ENCODE measurements around the gene AKTIP.

AKTIP gene

DNA sequence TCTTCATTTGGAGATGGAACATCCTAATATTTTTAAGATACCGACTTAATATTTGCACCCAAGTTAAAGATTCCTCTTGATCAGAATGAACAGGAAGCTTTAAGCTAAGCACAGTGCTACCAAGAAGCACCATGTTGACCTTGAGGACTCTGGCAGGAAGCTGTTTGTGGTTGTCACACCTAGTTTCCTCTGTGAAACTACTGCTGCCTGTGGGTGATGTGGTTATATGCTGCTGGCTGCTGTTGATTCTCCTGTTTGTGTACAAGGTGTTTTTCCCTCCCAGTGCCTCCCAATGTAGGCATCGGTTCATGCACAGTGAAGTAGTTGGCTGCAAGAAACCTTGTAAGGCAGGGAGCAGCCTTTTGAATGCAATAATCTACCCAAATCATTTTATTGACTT is 45.3 kb downstream of the AKTIP start:
- DNase-seq (ENCODE audit: low read depth), result no peak
- in situ Hi-C loops (cut with HindIII; ENCODE audit: low sequenced_read_pairs), result no loop called here
- TF ChIP-seq, protein P1, sequence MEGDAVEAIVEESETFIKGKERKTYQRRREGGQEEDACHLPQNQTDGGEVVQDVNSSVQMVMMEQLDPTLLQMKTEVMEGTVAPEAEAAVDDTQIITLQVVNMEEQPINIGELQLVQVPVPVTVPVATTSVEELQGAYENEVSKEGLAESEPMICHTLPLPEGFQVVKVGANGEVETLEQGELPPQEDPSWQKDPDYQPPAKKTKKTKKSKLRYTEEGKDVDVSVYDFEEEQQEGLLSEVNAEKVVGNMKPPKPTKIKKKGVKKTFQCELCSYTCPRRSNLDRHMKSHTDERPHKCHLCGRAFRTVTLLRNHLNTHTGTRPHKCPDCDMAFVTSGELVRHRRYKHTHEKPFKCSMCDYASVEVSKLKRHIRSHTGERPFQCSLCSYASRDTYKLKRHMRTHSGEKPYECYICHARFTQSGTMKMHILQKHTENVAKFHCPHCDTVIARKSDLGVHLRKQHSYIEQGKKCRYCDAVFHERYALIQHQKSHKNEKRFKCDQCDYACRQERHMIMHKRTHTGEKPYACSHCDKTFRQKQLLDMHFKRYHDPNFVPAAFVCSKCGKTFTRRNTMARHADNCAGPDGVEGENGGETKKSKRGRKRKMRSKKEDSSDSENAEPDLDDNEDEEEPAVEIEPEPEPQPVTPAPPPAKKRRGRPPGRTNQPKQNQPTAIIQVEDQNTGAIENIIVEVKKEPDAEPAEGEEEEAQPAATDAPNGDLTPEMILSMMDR (IDR thresholded peaks at IDR 0.05; ENCODE audit: low read depth, low read length, missing control alignments), result no peak
- no peak overlapping the region for H3K4me3 ChIP-seq (ENCODE audit: low read depth, low read length)

DNA sequence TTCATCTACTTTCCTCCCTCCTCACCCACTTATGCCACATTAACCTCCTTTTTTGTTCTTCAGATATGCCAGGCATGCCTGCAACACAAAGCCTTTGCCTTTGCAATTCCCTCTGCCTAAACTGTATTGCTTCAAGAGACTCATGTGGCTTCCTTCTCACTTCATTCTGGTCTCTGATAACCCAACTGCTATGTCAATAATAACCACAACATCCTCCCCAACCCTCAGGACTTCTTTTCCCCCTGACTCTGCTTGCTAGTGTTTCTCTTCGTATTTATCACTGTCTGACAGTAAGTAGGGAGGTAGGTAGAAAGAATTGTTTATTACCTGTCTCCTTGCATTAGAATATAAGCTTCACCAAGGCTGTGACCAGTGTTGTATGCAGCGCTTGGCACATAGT is 46.4 kb downstream of the AKTIP start:
- H3K4me3 ChIP-seq (ENCODE audit: low read depth, low read length), result no peak overlapping the region
- no peak for DNase-seq (ENCODE audit: low read depth)

DNA sequence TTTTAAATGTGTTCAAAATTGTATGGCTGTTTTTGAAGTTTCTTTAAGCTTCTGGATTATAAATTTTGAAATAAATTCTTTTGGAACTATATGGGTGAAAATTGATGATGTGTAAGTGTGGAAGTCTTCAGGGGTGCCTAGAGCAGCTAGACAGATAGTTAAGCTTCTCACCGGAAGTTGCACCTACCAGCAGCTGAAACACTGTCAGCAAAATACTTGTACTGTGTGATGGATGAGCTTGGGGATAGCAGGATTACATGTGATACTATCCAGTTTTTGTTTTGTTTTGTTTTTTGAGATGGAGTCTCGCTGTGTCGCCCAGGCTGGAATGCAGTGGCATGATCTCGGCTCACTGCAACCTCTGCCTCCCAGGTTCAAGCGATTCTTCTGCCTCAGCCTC is 49.1 kb downstream of the AKTIP start:
- in situ Hi-C loops (cut with HindIII; ENCODE audit: low sequenced_read_pairs), result no loop called here
- TF ChIP-seq, protein P1 (IDR thresholded peaks at IDR 0.05; ENCODE audit: low read depth, low read length, missing control alignments), result no peak
- H3K4me3 ChIP-seq (ENCODE audit: low read depth, low read length), result no peak overlapping the region
- no peak for DNase-seq (ENCODE audit: low read depth)

More for the DNA sequence above, 46.4 kb downstream of the AKTIP start:
- in situ Hi-C loops (cut with HindIII; ENCODE audit: low sequenced_read_pairs), result no loop called here
- TF ChIP-seq, protein P1 (IDR thresholded peaks at IDR 0.05; ENCODE audit: low read depth, low read length, missing control alignments), result no peak

DNA sequence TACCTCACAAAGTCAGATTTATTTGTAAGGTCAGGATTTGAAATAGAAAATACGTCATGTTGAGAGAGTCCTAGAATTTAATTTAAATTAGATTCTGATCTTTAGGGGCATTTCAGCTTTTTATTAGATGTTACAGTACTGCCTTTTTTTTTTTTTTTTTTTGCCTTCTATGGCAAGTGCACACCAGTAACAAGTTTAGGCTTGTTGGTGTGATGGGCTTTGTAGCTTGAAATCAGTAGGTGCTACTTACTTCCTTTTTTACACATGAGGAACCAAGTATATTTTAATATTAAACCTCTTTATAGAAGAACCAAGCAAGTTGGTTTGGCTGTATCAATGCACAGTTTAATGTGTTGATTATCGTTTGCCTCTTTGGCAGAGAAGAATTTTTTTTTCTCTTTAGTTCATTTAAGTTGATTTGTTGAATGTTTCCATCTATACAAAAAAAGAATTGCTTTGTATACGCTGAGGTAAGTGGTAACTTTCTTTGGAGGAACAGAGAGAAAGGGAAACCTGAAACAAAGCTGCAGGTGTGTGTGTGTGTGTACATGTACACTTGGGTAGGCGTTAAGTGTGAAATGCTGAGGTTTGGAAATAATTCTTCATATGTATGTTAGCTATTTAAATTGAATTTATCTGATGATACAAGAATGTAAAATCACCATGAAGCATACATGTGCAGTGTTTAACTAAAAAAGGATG is 53.0 kb downstream of the AKTIP start:
- TF ChIP-seq, protein P1 (IDR thresholded peaks at IDR 0.05; ENCODE audit: low read depth, low read length, missing control alignments), result no peak
- H3K4me3 ChIP-seq (ENCODE audit: low read depth, low read length), result no peak overlapping the region
- no peak for DNase-seq (ENCODE audit: low read depth)
- in situ Hi-C loops (cut with HindIII; ENCODE audit: low sequenced_read_pairs), result no loop called here

DNA sequence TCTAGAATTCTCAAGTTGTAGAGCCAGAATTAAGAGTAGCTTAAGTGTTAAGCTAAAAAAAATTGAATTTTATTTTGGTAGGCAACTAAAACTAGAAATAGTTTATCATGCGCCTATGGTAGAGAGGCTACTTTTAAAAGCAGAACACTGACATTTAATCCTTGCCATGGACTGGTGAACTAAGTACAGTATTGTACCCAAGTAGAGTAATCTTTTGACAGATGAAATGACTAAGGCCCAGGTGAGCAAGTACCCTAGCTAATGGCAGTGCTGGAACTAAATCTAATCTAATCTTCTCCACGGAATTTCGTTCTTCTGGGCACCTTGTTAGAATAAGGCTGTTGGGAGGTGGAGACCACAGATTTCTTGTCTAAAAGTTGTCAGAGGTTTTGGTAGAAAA is 56.9 kb downstream of the AKTIP start:
- in situ Hi-C loops (cut with HindIII; ENCODE audit: low sequenced_read_pairs), result no loop called here
- no peak for DNase-seq (ENCODE audit: low read depth)
- TF ChIP-seq, protein P1 (IDR thresholded peaks at IDR 0.05; ENCODE audit: low read depth, low read length, missing control alignments), result no peak
- H3K4me3 ChIP-seq (ENCODE audit: low read depth, low read length), result no peak overlapping the region

DNA sequence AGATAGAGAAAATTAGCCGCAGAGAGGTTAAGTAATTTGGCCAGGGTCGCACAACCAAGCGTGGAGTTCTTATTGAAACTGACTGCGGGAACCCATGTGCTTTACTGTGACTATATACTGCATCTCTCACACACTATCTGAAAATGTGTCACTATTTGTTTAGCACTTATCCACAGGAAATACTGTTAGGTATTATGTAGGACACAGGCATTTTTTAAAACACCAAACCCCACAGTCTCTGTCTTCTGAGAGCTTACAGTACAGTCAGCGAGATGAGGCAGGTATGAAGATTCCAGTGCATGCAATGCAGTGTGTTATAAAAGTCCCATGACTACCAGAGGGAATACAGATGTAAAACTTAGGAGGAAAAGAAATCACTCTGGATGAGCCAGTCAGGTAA is 57.5 kb downstream of the AKTIP start:
- TF ChIP-seq, protein P1 (IDR thresholded peaks at IDR 0.05; ENCODE audit: low read depth, low read length, missing control alignments), result no peak

More for the DNA sequence above, 57.5 kb downstream of the AKTIP start:
- no peak overlapping the region for H3K4me3 ChIP-seq (ENCODE audit: low read depth, low read length)
- in situ Hi-C loops (cut with HindIII; ENCODE audit: low sequenced_read_pairs), result no loop called here
- DNase-seq (ENCODE audit: low read depth), result no peak

All from astrocyte of the cerebellum (primary cell).